GM23248 (cell line): ENCODE results near the gene GCM1. TPM values are rescaled to one million over a fixed set of nuclear protein-coding genes. Genes with fewer than 3 reads are reported as not detected.

Experiments
- DNase-seq: peaks from one replicate; pipeline ENCODE4 v3.0.0-alpha.2; 2015
- H2AFZ ChIP-seq: fragments of 200-600 bp; sonication (generic); 2 replicates; pipeline ENCODE4 v1.6.1; 2016; ENCODE audit warnings: antibody characterized with exemption
- H3F3A ChIP-seq: fragments of 200-600 bp; sonication (generic); 2 replicates; pipeline ENCODE4 v1.6.1; 2016; ENCODE audit warnings: mild to moderate bottlenecking, antibody characterized with exemption, mixed run types; ENCODE audit not compliant: insufficient read depth
- H3K27ac ChIP-seq: fragments of 200-600 bp; sonication (generic); 2 replicates; pipeline ENCODE4 v1.5.1; 2016; ENCODE audit warnings: mild to moderate bottlenecking
- H3K27me3 ChIP-seq: fragments of 200-600 bp; sonication (generic); replicated peaks from 2 replicates; pipeline ENCODE4 v1.6.1; 2016; ENCODE audit warnings: mild to moderate bottlenecking; ENCODE audit not compliant: insufficient read depth
- H3K36me3 ChIP-seq: fragments of 200-600 bp; sonication (generic); 2 replicates; pipeline ENCODE4 v1.6.1; 2016; ENCODE audit warnings: low read depth, mild to moderate bottlenecking
- H3K4me1 ChIP-seq: fragments of 200-600 bp; sonication (generic); 2 replicates; pipeline ENCODE4 v1.6.1; 2016; ENCODE audit warnings: mild to moderate bottlenecking; ENCODE audit not compliant: insufficient read depth
- H3K4me2 ChIP-seq: fragments of 200-600 bp; sonication (generic); one replicate; pipeline ENCODE4 v1.6.1; 2016; ENCODE audit warnings: mild to moderate bottlenecking; ENCODE audit not compliant: unreplicated experiment
- H3K4me3 ChIP-seq: fragments of 200-600 bp; sonication (generic); 2 replicates; pipeline ENCODE4 v1.5.1; 2016; ENCODE audit warnings: mild to moderate bottlenecking
- H3K79me2 ChIP-seq: fragments of 200-600 bp; sonication (generic); 2 replicates; pipeline ENCODE4 v1.6.1; 2016; ENCODE audit warnings: mild to moderate bottlenecking; ENCODE audit not compliant: insufficient read depth
- H3K9ac ChIP-seq: fragments of 200-600 bp; sonication (generic); 2 replicates; pipeline ENCODE4 v1.6.1; 2016; ENCODE audit warnings: mild to moderate bottlenecking
- H3K9me2 ChIP-seq: fragments of 200-600 bp; sonication (generic); 2 replicates; pipeline ENCODE4 v1.6.1; 2016; ENCODE audit warnings: mixed run types, mild to moderate bottlenecking, moderate library complexity; ENCODE audit not compliant: insufficient read depth
- H3K9me3 ChIP-seq: fragments of 200-600 bp; sonication (generic); one replicate; pipeline ENCODE4 v1.6.1; 2017; ENCODE audit warnings: low read depth
- H4K20me1 ChIP-seq: fragments of 200-600 bp; sonication (generic); 2 replicates; pipeline ENCODE4 v1.6.0; 2016; ENCODE audit not compliant: insufficient read depth
- EZH2 ChIP-seq: fragments of 200-600 bp; sonication (generic); IDR thresholded peaks from 2 replicates; pipeline ENCODE4 v1.6.1; 2018; ENCODE audit warnings: antibody characterized with exemption, mild to moderate bottlenecking; ENCODE audit not compliant: insufficient read depth, poor library complexity, severe bottlenecking
- EZH2phosphoT487 ChIP-seq: fragments of 200-600 bp; sonication (generic); IDR thresholded peaks from 2 replicates; pipeline ENCODE4 v1.6.1; 2018; ENCODE audit warnings: antibody characterized with exemption, moderate library complexity, mild to moderate bottlenecking, low read depth; ENCODE audit not compliant: insufficient read depth
- WGBS, 2 experiments: methylation state at CpG; one replicate each; pipeline ENCODE4 v1.1.6; 2015 to 2017; ENCODE audit warnings: low lambda C conversion rate in 2 of 2, low coverage in 1 of 2; ENCODE audit errors: missing lambda C conversion rate in 2 of 2; 5-methylcytosine and 5-hydroxymethylcytosine counted together
- in situ Hi-C: fragments of 300-500 bp; cut with MboI; formaldehyde crosslinking; loops from 2 replicates; pipeline ENCODE4 v1.15.0; 2020
- polyA plus RNA-seq: library from polyadenylated mRNA; unstranded; fragments of >200 nt; fragmentation: Nextera tagmentation; extraction: Ambion mirVana; gene quantifications from 2 replicates; pipeline ENCODE4 v1.2.1, GENCODE V29; 2016
- total RNA-seq: library from RNA; depleted of rRNA; stranded (reverse); fragments of >200 nt; shearing (Covaris generic); gene quantifications from 2 replicates; pipeline ENCODE4 v1.2.3, GENCODE V29; 2014

GCM1 gene
- total and polyA plus RNA-seq, 2 experiments from 2014 or later: not detected

- H3K9me2 ChIP-seq: no peaks in the 10 kb centered on the region
- no peaks in the 10 kb centered on the region for H3K36me3 ChIP-seq
- H3K27me3 ChIP-seq: peaks cover 32% of the 10 kb centered on the region
- DNase-seq: no peak
- in situ Hi-C loops: no loop called here
- H3K27ac ChIP-seq: no peak overlapping the region
- H3K79me2 ChIP-seq: no peaks in the 10 kb centered on the region
- no peak for TF ChIP-seq EZH2
- no peak for TF ChIP-seq EZH2phosphoT487
- H3F3A ChIP-seq: no peaks in the 10 kb centered on the region
- H4K20me1 ChIP-seq: no peaks in the 10 kb centered on the region
- no peak overlapping the region for H2AFZ ChIP-seq
- no peaks in the 10 kb centered on the region for H3K4me1 ChIP-seq
- no peak overlapping the region for H3K4me3 ChIP-seq
- 43 to 47% methylated on average over 6 of the region's 6 CpGs for WGBS, 2 experiments
- no peak overlapping the region for H3K4me2 ChIP-seq
- H3K9ac ChIP-seq: no peak overlapping the region
- no peaks in the 10 kb centered on the region for H3K9me3 ChIP-seq
Observed at GRCh38 chr6:53130569-53131290, 17.9 kb downstream of the GCM1 start.

GRCh38 chr6:53128842-53129241 lies 19.8 kb downstream of the GCM1 start:
- Histone ChIP-seq H3K4me1 (no peaks in the 10 kb centered on the region), H3K4me3 (no peak overlapping the region), H3K9me3 (no peaks in the 10 kb centered on the region), H3K4me2 (no peak overlapping the region), H4K20me1 (no peaks in the 10 kb centered on the region), H3K27ac (no peak overlapping the region), H2AFZ (no peak overlapping the region), H3F3A (no peaks in the 10 kb centered on the region), H3K27me3 (peaks cover 38% of the 10 kb centered on the region), H3K9ac (no peak overlapping the region), H3K79me2 (no peaks in the 10 kb centered on the region), H3K9me2 (no peaks in the 10 kb centered on the region), H3K36me3 (no peaks in the 10 kb centered on the region)
- WGBS, 2 experiments: 68 to 71% methylated on average over 5 of the region's 5 CpGs
- in situ Hi-C loops: no loop called here
- no peak for TF ChIP-seq EZH2phosphoT487
- no peak for TF ChIP-seq EZH2
- peak; percentile 15 for DNase-seq

- Histone ChIP-seq H3K9ac (no peak overlapping the region), H2AFZ (no peak overlapping the region), H3K9me2 (no peaks in the 10 kb centered on the region), H3K27ac (no peak overlapping the region), H3K4me2 (no peak overlapping the region), H3K4me1 (peaks cover 2% of the 10 kb centered on the region), H3F3A (no peaks in the 10 kb centered on the region), H3K79me2 (no peaks in the 10 kb centered on the region), H3K27me3 (peaks cover 33% of the 10 kb centered on the region; the same call in 1 of the 2 replicates), H3K4me3 (no peak overlapping the region), H3K9me3 (no peaks in the 10 kb centered on the region), H4K20me1 (no peaks in the 10 kb centered on the region), H3K36me3 (no peaks in the 10 kb centered on the region)
- in situ Hi-C loops: no loop called here
- 73 to 74% methylated on average over 4 of the region's 4 CpGs for WGBS, 2 experiments
- TF ChIP-seq EZH2phosphoT487: no peak
- TF ChIP-seq EZH2: no peak
- no peak for DNase-seq
Observed at GRCh38 chr6:53125276-53125675, 23.4 kb downstream of the GCM1 start.

GRCh38 chr6:53124131-53124800 lies 24.4 kb downstream of the GCM1 start:
- Histone ChIP-seq H2AFZ (no peak overlapping the region), H4K20me1 (no peaks in the 10 kb centered on the region), H3K79me2 (no peaks in the 10 kb centered on the region), H3K4me3 (no peak overlapping the region), H3K4me2 (no peak overlapping the region), H3K36me3 (no peaks in the 10 kb centered on the region), H3K9ac (no peak overlapping the region), H3K27me3 (peaks cover 23% of the 10 kb centered on the region; the same call in 1 of the 2 replicates), H3K9me2 (no peaks in the 10 kb centered on the region), H3K4me1 (peaks cover 12% of the 10 kb centered on the region), H3K27ac (no peak overlapping the region), H3F3A (peaks cover 3% of the 10 kb centered on the region; the same call in 1 of the 2 replicates), H3K9me3 (no peaks in the 10 kb centered on the region)
- in situ Hi-C loops: no loop called here
- DNase-seq: no peak
- WGBS, 2 experiments: 87 to 91% methylated on average over 10 of the region's 10 CpGs
- no peak for TF ChIP-seq EZH2
- no peak for TF ChIP-seq EZH2phosphoT487
